ENCODE results near the gene TMEM219.

Gene TMEM219

DNA sequence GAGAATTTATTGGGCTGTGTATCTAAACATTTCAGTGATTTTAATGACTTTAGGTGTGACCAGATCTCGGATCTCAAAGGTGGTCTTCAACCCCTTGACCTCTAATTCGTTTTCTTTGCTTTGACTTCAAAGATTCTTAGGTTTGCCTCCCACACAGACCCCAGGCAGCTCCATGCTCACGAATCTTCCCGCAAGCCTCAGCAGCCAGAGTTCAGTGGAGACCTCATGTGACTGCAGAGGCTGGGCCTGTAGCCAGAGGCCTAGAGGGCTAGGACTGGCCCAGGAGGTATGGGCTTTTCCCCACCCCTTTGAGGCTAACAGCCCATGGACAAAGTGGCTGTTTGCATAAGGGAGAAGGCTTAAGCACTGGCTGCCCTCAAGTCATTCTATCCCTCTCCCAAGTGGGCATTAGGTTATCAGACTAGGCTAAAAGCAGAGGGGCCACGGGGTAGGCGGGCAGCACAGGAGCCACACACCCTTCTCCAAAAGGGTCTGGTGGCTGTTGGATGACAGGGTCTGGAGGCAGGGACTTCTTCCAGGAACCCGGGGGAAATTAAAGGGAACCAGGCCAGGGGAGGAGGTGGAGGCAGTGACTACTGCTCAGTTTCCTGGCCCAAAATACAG is 30.6 kb downstream of the TMEM219 start:
- TF ChIP-seq TAF1 (IDR thresholded peaks at IDR 0.05; ENCODE audit: borderline replicate concordance, low read depth, low read length): no peak
- TF ChIP-seq POLR2AphosphoS5 (IDR thresholded peaks at IDR 0.05; ENCODE audit: low read depth, low read length): no peak
- no peak for TF ChIP-seq POLR2A (IDR thresholded peaks at IDR 0.05; ENCODE audit: low read depth, low read length)

DNA sequence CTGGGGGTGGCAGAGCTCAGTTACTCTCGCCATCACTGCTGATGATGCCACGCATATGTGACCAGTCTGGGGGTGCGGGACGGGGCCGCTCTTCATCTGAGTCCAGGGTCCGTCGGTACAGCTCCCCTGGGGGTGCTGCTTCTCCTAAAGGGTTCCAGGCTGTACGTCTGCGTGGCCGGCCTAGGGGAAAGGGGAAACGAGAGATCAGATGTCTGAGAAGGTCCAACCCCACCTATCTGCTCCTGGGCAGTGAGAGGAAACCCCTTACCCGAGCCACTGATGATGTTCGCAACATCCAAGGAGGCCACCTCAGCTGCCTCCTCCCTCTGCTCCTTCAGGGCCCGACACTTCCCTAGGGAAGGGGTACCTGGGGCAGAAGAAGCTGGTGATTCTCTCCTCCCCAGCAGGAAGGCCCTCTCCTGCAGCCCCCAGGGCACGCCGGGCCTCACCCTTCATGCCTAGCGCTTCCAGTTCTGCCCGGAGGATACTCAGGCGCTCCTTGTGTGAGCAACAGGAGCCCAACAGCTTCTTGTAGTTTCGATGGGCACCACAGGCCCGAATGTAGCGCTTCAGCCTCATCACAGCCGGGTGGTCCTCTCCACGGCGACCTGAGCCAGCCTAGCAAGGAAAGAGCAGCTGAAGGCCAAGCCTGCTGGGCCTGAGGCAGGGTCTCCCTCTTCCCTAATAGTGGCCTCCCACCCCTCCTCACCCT is 31.5 kb downstream of the TMEM219 start:
- FAIRE-seq: no peak

More for the DNA sequence above, 30.6 kb downstream of the TMEM219 start:
- FAIRE-seq (no peak), DNase-seq (ENCODE audit: insufficient read length) (no peak)

DNA sequence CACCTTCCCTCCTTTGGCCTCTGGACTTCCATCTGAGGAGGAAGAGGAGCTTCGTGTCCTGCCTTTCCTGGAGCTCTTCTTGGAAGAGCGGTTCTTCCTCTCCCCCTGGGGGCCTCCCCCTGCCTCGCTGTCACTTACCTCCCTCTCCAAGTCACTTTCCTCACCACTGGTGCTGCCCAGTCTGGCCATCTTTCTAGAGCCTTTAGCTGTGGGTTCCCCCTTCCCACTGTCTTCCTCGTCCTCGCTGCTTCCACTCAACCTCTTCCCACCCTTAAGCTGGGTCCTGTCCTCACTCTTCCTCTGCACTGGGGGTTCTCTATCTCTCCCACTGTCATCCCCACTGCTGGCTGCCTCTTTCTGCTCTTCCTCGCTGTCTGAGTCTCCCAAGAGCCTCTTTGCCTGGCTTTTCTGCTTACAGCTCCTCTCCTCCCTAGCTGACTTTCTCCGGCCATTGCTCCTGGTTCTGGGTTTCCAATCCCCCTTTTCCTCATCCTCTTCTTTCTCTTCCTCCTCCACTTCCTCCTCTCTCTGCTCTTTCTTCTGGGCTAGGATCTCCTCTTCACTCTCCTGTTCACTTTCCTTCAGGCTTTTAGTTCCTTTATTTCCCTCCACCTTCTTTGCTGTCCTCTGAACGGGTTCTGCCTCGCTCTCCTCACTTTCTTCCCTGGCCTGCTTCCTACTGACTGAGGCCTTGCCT is 32.2 kb downstream of the TMEM219 start:
- TF ChIP-seq POLR2AphosphoS5 (IDR thresholded peaks at IDR 0.05; ENCODE audit: low read depth, low read length): no peak
- TF ChIP-seq POLR2A (IDR thresholded peaks at IDR 0.05; ENCODE audit: low read depth, low read length): no peak
- TF ChIP-seq TAF1 (IDR thresholded peaks at IDR 0.05; ENCODE audit: borderline replicate concordance, low read depth, low read length): no peak
- DNase-seq (ENCODE audit: insufficient read length) (no peak), FAIRE-seq (no peak)

More for the DNA sequence above, 31.5 kb downstream of the TMEM219 start:
- no peak for DNase-seq (ENCODE audit: insufficient read length)
- TF ChIP-seq POLR2A (IDR thresholded peaks at IDR 0.05; ENCODE audit: low read depth, low read length) (no peak; the same call in 1 of the 2 replicates), TAF1 (IDR thresholded peaks at IDR 0.05; ENCODE audit: borderline replicate concordance, low read depth, low read length) (no peak), POLR2AphosphoS5 (IDR thresholded peaks at IDR 0.05; ENCODE audit: low read depth, low read length) (no peak)

DNA sequence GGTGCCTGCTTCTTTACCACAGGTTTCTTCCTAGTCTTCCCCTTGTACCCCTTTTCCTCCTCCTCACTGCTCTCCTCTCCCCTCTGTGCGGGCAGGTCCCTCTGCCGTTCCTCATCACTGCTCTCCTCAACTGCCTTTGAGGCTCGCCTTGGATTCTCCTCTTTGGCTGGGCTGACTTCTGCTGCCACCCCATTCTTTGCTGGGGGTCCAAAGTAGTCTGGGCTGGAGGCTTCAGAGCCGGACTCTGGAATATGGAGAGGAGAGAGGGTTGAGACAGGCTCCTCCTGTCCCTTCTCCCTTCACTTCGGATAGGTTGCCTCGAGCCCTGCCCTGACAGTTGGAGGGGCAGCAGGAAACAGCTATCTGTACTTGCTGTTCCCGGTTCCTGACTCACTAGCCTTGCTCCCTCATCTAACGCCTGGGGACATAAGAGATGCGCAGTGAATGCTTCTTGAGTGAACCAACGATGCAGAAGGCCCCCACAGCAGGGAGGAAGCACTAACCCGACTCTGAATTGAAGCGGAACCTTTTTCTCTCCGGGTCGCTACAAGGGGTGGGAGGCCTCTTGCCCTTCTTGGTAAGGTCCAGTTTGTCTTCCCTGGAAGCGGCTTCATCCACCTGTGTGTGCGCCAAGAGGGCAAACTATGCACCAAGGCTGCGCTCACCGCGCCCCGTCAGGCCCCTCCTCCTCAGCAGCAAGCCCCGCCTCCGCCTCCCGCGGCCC is 32.9 kb downstream of the TMEM219 start:
- FAIRE-seq (no peak), DNase-seq (ENCODE audit: insufficient read length) (no peak)
- no peak for TF ChIP-seq POLR2AphosphoS5 (IDR thresholded peaks at IDR 0.05; ENCODE audit: low read depth, low read length)
- no peak for TF ChIP-seq POLR2A (IDR thresholded peaks at IDR 0.05; ENCODE audit: low read depth, low read length)
- no peak for TF ChIP-seq TAF1 (IDR thresholded peaks at IDR 0.05; ENCODE audit: borderline replicate concordance, low read depth, low read length)

DNA sequence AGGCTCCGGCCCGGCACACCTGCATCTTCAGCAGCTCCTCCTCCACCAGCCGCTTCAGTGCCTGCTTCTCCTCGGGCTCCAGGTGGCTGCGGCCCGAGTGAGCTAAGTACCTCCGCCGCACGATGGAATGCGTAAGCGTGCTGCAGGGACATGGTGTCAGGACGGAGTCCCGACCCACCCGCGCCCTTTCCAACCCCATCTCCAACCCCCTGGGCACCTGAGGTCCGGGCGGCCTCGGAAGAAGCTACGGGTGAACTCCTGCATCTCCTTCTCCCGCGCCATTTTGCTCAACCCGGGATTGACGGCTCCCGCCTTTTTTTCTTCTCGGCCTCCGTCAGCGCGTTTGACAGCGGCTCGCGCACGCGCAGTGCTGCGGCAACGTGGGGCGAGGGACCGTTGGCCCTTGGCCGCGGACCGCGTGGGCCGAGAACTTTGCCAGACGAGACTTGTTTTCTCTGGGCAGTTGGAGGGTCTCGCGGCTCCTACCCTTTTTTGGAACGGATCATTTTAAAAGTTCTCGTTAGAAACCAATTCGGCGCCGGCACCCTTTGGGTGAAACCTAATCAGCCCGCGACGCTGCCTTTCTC is 33.5 kb downstream of the TMEM219 start, which contains the start of gene HIRIP3:
Gene HIRIP3, minus strand, starts transcription at position 294 of the 587 bp plus-strand sequence. Its CDS starts 12 bp downstream, at position 282.
- FAIRE-seq (no peak), DNase-seq (ENCODE audit: insufficient read length) (peak; percentile 91)
- TF ChIP-seq POLR2AphosphoS5 (IDR thresholded peaks at IDR 0.05; ENCODE audit: low read depth, low read length): peak; percentile 59
- peak; percentile 55; the same call in 1 of the 2 replicates for TF ChIP-seq POLR2A (IDR thresholded peaks at IDR 0.05; ENCODE audit: low read depth, low read length)
- TF ChIP-seq TAF1 (IDR thresholded peaks at IDR 0.05; ENCODE audit: borderline replicate concordance, low read depth, low read length): peak; percentile 84

DNA sequence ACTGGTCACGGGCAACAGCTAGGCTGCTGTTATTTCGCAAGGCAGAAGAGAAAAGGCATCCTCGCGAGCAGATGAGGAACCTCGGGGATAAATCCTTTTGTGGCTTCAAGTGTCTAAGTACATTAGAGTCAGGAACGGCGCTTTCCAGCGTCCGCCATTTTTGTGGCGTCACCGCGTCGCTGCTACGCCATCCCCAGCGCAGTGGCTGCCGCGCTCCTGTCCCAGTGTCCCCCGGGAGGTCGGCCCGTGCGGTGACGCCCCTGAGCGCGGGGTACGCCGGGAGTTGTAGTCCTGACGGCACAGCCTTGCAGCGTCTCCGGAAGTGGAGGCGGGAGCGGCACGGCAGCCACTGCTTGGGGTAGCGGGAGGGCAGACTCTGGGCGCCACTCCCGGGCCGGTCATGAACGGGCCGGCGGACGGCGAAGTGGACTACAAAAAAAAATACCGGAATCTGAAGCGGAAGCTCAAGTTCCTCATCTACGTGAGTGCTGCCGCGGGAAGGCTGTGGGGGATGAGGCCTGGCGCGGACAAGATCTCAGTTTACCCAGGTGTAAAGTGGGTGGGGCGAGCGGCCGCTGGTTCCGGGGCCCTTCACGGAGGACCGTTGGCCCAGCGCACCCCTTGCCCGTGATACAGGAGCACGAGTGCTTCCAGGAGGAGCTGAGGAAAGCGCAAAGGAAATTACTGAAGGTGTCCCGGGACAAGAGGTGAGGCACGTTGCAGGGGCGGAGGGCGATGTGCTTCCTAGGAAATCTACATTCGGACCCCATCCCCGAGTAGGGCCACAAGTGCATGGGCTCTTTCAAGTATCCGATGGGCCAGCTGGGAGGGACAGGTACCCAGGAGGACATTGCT is 34.3 kb downstream of the TMEM219 start, which contains the start of gene INO80E:
Gene INO80E, plus strand, starts transcription at position 331 of the 855 bp plus-strand sequence. Its CDS starts 70 bp downstream, at position 401.
- TF ChIP-seq POLR2AphosphoS5 (IDR thresholded peaks at IDR 0.05; ENCODE audit: low read depth, low read length) (0 out of 2 replicates have a peak, but pooled peaks have one; percentile 43), POLR2A (IDR thresholded peaks at IDR 0.05; ENCODE audit: low read depth, low read length) (peak; percentile 71; the same call in 1 of the 2 replicates), TAF1 (IDR thresholded peaks at IDR 0.05; ENCODE audit: borderline replicate concordance, low read depth, low read length) (0 out of 2 replicates have a peak, but pooled peaks have one; percentile 55)
- FAIRE-seq (peak; percentile 99), DNase-seq (ENCODE audit: insufficient read length) (peak; percentile 100)

DNA sequence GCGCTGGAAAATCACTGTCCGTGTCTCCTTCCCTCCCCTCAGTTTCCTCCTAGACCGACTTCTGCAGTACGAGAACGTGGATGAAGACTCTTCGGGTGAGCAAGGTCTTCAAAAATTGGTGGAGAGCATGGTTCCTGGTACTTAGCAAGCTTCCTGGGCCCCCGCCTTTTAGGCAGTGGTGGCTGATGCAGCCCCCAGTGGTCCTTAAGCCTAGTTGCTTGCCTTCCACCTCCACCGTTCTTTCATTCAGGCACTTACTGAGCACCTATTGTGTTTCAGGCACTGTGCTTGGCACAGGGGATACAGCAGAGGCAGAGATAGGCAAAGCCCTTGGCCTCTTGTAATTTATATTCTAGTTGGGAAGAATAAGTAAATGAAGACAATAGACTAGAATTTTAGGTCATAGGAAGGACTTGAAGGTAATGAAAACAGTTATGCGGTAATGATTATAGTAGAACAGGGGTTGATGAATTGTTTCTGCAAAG is 34.9 kb downstream of the TMEM219 start:
- DNase-seq (ENCODE audit: insufficient read length): no peak
- peak; percentile 24 for FAIRE-seq
- TF ChIP-seq POLR2AphosphoS5 (IDR thresholded peaks at IDR 0.05; ENCODE audit: low read depth, low read length) (no peak), TAF1 (IDR thresholded peaks at IDR 0.05; ENCODE audit: borderline replicate concordance, low read depth, low read length) (no peak), POLR2A (IDR thresholded peaks at IDR 0.05; ENCODE audit: low read depth, low read length) (no peak)

DNA sequence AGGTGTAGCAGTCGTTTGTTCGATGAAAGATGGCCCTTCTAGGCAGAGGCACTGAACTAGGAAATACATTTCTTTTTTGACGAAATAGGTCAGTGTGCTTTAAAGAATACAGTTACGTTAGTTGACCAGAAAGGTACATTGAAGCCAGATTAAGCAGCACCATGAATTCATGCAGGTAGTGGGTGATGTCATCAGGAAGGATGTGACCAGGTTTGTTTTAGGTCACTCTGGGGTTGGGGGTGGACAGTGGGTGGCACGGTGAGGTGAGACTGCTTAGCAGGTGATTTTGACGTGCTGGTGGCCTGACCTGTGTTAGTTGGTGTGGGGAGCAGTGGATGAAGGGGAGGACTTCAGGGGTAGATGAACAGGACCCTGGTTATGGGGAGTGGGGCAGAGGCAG is 37.7 kb downstream of the TMEM219 start:
- no peak for DNase-seq (ENCODE audit: insufficient read length)
- no peak for FAIRE-seq
- TF ChIP-seq POLR2AphosphoS5 (IDR thresholded peaks at IDR 0.05; ENCODE audit: low read depth, low read length) (no peak), TAF1 (IDR thresholded peaks at IDR 0.05; ENCODE audit: borderline replicate concordance, low read depth, low read length) (no peak), POLR2A (IDR thresholded peaks at IDR 0.05; ENCODE audit: low read depth, low read length) (no peak)

DNA sequence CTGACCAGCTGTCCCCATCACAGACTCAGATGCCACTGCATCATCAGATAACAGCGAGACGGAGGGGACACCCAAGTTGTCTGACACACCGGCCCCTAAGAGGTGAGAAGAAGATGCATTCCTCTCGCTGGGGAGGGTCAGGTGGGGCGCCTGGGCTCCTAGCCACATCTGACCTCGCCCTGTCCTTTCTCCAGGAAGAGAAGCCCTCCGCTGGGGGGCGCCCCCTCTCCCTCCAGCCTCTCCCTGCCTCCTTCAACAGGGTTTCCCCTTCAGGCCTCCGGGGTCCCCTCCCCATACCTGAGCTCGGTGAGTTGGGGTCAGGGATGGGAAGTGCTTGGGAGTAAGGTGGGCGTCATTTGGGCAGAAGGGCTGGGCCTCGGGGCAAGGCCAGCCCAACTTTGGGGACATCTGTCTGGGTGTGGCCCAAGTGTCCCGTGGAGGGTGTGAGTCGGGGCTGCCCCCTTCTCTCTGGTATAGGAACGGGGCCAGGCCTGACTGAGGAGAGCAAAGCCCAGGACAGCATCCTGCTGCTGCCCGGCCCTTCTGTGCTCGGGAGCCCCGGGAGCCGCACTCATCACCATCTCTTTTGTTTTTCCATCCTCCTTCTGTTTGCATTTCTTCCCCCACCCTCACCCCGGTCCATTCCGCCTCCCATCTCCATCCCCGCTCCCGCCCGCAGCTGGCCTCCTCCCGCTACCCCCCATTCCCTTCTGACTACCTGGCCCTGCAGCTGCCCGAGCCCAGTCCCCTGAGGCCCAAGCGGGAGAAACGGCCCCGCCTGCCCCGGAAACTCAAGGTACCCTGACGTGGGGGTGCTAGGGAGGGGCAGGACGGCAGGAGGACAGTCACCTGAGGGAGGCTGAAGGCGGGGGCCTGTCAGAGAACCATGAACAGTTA is 39.1 kb downstream of the TMEM219 start:
- DNase-seq (ENCODE audit: insufficient read length) (no peak), FAIRE-seq (no peak)
- TF ChIP-seq POLR2A (IDR thresholded peaks at IDR 0.05; ENCODE audit: low read depth, low read length): no peak
- no peak for TF ChIP-seq TAF1 (IDR thresholded peaks at IDR 0.05; ENCODE audit: borderline replicate concordance, low read depth, low read length)
- no peak for TF ChIP-seq POLR2AphosphoS5 (IDR thresholded peaks at IDR 0.05; ENCODE audit: low read depth, low read length)
